Upper lobe of left lung (tissue), 4 donors: ENCODE results near the gene CNTNAP2.

Source experiments
- CTCF ChIP-seq, 6 experiments: fragments of 450-650 bp in 4 of 6; fragments of 200-600 bp in 2 of 6; sonication (generic) in 2 of 6; IDR thresholded peaks; one replicate each; pipeline ENCODE4 v1.5.1; 2016 to 2019; ENCODE audit warnings: antibody characterized with exemption in 6 of 6
- POLR2A ChIP-seq, 4 donors: fragments of 450-650 bp; IDR thresholded peaks; one replicate each; pipeline ENCODE4 v1.5.1; 2016 to 2017; ENCODE audit warnings: antibody characterized with exemption in 4 of 4, mild to moderate bottlenecking in 2 of 4
- POLR2AphosphoS5 ChIP-seq, 2 donors: sonication (generic); formaldehyde crosslinking; IDR thresholded peaks; one replicate each; pipeline ENCODE4 v1.5.1; 2017; ENCODE audit warnings: antibody characterized with exemption in 2 of 2

- TF ChIP-seq POLR2AphosphoS5 (IDR thresholded peaks at IDR 0.05) (no peak), CTCF (IDR thresholded peaks at IDR 0.05) (no peak), POLR2A (IDR thresholded peaks at IDR 0.05) (no peak)
These were observed 510.3 kb downstream of the CNTNAP2 start for GRCh38 chr7:146626912-146627311.
